Activated naive CD8-positive, alpha-beta T cell treated with anti-CD3 and anti-CD28 coated beads, Interleukin-2, amount 50 U/mL, for 16 hours (primary cell): Measurements from ENCODE around the gene ABLIM3.

Experiments
- DNase-seq: peaks from one replicate; pipeline ENCODE4 v3.0.0-alpha.2; 2020; ENCODE audit warnings: low read depth, low spot score

Gene ABLIM3

GRCh38 chr5:149217803-149218155 is 76.5 kb downstream of the ABLIM3 start:
- no peak for DNase-seq

- no peak for DNase-seq
These were observed 78.3 kb downstream of the ABLIM3 start for GRCh38 chr5:149219584-149219983.

DNA sequence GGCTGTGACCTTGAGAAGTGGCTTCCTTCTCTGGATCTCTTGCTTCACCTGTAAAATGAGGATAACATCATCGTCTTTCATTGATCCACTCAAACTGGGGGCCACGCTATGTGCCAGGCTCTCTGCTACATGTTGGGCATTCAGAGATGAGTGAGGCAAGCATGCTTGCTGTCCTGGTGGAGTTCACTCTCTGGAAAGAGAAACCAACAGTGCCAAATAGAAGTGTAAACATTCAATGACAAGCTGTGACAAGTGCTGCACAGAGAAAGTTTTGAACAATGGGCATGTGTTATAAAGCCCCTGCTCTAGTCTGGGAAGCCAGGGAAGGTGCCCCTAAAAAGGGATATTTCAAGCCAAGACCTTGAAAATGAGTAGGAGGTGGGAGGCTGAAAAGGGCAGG is 79.5 kb downstream of the ABLIM3 start:
- DNase-seq: no peak

DNA sequence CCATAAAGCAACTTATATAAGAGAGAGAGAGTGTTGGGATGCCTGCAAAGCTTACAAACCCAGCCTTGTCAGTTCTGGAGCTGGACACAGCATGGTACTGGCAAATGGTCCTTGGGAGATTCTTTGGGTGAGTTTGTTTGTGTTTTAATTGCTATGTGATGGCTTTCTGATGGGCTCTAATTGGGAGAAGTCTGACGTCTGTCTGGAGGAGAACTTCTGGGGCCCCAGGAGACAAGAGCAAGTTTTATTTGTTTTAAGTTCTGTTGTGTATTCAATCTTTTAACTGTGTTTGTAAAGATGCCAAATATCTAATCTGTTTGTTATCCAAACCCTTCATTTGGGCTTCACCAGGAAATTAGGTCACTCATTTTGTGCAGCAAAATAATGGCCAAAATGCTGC is 80.0 kb downstream of the ABLIM3 start:
- no peak for DNase-seq

GRCh38 chr5:149221731-149222342 is 80.5 kb downstream of the ABLIM3 start:
- no peak for DNase-seq

DNA sequence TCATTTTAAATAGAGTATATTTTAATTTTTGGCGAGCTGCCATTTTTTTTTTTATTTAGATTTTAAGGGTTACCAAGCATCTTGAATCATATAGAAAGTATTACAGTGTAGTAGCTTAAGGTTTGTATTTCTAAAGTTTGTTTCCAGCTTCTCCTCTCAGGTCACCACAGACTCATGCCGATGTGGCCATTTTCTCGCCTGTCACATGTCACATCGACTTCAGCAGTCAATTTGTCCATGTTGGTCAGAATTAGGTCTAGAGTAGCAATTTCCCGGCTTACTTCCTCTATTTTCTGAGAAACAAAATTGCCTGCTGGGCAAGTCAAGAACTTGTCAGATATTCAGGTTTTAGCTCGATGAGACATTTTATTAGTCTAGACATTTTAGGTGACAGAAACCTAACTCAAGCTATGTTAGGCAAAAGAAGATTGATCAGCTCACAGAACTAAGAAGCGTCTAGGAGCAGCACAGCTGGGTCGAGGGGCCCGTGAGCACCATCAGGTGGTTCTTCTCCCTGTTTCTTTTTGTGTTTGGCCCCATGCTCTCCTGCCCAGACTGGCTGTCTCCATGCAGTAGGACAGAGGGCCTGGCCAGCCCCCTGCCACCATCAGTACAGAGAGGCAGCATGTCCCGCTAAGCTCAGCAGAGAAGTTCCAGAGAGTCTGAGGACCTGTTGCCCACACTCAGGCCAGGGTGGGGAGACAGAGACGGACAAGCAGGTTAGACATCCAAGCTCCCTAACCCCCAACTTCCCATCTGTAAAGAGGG is 82.0 kb downstream of the ABLIM3 start:
- DNase-seq: no peak

GRCh38 chr5:149224282-149224681 is 83.0 kb downstream of the ABLIM3 start:
- no peak for DNase-seq

GRCh38 chr5:149227168-149227826 is 86.0 kb downstream of the ABLIM3 start:
- no peak for DNase-seq

- no peak for DNase-seq
These were observed 87.5 kb downstream of the ABLIM3 start for GRCh38 chr5:149228618-149229297.

DNA sequence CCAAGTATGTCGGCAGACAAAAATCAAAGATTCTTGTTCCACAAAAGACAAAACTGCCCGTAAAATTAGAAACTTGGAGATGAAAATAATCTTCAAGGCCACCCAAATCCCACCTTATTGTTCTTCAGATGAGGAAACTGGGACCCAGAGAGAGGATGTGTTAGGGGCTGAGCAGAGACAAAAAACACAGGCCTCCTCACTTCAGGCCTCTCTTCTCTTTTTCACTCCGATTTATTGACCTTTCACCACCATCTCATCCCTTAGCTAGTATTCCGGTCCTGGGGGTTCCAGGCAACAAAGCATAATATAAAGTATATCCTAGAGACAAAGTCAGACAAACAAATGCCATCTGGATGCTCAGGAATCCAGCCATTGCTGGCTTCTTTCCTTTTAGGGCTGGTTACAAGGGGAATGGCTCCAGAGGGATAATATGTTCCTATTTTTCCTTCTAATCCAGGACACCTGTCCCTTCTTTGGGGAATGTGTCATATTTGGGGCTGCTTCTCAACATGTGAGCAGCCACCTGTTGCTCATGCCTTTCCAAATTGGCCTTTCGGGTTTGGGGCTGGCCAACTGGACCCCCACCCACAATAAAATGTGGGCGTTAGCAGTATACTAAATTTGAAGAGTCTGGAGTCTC is 88.1 kb downstream of the ABLIM3 start:
- DNase-seq: no peak

- no peak for DNase-seq
These were observed 94.5 kb downstream of the ABLIM3 start for GRCh38 chr5:149235841-149236240.

GRCh38 chr5:149237662-149238061 is 96.4 kb downstream of the ABLIM3 start:
- DNase-seq: no peak

DNA sequence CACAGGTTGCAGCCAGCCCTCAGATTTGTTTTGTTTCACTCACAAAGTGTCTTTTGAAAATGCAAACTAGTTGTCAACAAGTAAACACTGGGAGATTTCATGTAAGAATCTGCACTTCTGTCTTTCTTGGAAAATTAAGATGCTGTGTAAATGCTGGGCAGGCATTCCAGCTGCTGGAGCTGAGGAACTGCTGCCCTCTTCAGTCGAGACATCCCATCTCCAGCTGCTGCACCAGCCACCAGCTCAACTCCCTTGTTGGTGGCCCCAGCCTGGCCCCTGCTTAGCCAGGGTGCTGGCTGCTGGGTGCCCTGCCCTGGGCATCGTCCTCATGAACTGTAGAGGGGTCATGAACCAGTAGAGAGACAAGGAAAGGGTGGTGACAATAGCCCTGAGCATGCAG is 97.2 kb downstream of the ABLIM3 start:
- DNase-seq: no peak

GRCh38 chr5:149239917-149240316 is 98.6 kb downstream of the ABLIM3 start:
- DNase-seq: no peak

- DNase-seq: peak; percentile 53
These were observed 99.2 kb downstream of the ABLIM3 start for GRCh38 chr5:149240354-149240998.

DNA sequence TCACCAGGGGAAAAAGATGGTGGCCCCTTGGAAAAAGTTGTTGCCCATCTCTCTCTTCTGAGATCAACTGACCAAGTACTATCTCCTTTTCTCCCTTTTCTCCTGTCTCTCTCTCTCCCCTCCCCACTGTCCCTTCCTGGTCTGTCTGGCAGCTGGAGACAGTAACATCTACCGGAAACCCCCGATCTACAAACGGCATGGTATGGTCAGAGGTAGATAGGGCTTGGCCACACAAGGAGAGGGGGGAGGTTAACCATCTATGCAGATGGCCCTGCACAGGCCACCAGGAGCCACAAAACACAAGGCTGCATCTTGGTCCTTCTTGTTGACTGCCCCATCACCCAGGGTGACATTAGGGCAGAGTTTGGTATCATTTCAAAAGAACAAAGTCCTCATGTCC is 101.0 kb downstream of the ABLIM3 start:
- no peak for DNase-seq

- DNase-seq: no peak
These were observed 105.6 kb downstream of the ABLIM3 start for GRCh38 chr5:149246906-149247305.

- DNase-seq: no peak
These were observed 106.4 kb downstream of the ABLIM3 start for GRCh38 chr5:149247726-149248125.

GRCh38 chr5:149251546-149251945 is 110.3 kb downstream of the ABLIM3 start:
- no peak for DNase-seq

DNA sequence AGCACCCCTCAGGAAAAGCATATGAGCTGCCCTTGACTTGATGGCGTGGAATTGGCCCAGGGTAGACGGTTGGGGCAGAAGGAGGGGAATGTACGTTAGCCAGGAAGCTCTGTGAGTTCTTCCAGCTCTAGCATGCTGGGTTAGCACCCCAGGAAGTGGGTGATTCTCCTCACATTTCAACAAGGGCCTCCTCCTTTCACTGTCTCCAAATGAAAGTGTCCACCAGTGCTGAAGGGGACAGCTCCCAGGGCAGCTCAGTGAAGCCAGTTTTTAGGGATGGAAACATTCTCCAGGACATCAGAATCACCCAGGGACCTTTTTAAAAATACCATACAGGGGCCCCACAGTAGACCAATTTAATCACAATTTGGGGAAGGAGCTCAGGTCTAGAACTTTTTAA is 113.2 kb downstream of the ABLIM3 start:
- DNase-seq: no peak

DNA sequence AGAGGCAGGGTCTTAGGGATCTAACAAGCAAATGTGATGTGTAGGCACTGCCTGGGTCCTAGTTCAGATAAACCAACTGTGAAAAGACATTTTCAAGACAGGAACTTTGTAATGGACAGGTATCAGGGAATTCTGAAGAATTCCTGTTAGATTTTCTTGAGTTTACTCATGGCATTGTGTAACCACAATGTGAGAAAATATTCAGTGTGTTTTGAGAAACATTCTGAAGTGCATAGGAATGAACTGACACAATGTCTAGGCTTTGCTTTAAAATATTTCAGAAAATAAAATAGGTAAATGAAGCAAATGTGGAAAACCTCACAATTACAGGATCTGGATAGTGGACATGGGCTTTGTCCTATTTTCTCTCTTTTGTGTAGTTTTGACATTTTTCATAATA is 115.2 kb downstream of the ABLIM3 start:
- no peak for DNase-seq
